Smooth muscle cell of the brain vasculature (primary cell): ENCODE results near the gene THBS1.

ENCODE experiments used
- DNase-seq: peaks from one replicate; pipeline ENCODE4 v3.0.0-alpha.2; 2012; ENCODE audit warnings: low read depth, low spot score

THBS1 gene

DNA sequence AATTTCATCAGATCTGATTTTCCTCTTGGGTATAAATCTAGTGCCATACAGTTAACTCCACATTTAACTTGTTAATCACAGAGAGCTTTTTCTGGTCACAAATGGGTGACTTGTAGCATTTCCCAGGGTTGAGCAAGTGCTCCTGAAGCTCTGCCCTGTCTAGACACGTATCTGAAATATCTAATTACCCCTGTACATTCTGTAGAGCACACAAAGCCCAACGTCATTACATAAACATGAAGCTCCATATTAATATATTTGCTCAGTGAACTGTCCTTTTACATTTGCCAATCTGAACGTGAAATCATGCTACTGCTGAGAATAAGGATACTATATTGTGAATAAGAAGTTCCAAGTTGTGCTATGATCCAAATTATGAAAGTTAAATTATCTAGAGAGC lies 49.0 kb downstream of the THBS1 start:
- no peak for DNase-seq

DNA sequence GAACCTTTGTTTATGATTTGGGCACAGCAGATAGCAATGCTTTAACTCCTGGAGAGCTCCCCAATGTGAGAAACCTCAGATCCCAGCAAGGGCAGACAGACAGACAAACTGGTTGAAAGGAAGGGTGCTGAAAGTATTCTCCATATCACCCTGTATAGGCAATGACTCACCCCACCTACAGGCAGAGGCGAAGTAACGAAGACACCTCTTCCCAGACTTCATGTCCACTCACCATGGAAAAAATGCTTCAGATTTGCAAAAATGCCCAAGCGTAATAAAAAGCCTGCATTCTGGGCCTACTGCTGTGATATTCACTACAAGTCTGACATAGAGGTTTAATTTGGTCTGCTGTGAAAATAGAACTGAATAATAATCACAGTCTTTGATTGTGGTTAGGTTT lies 50.5 kb downstream of the THBS1 start:
- no peak for DNase-seq

DNA sequence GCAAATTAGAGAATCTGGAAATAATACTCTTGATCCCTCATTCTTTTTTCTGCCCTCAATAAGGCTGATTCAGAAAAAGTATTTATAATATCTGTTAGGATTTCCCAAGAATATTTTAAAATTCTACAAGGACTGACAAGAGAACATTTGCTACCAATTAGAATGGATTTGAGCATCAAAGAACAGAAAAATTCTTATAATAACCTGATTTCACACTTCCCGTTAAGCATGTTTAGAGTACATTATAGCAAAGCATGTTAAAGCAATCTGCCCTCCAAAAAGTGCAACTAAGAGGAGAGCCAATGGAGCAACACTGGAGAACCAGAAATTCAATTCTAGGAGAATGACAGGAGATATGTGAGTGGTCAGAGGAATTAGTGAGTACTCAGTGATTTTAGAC lies 57.2 kb downstream of the THBS1 start:
- no peak for DNase-seq

DNA sequence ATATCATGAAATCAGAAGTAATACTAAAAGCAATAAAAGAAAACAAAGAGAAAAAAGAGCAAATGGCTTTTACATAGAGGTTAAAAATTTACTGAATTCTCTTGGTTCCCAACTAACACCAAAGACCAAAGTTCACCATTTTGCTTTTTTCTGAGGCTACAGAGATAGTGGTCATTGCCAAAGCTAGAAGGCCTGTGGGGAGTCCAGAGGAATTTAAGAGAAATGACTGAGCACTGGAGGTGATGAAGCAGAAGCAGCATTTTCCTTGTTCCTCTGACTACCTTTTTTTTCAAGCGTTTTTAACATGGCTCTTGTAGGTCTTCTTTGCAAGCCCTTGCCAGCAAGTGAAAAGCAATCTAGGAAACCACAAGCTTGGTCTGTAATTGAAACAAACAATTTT lies 58.2 kb downstream of the THBS1 start:
- no peak for DNase-seq

DNA sequence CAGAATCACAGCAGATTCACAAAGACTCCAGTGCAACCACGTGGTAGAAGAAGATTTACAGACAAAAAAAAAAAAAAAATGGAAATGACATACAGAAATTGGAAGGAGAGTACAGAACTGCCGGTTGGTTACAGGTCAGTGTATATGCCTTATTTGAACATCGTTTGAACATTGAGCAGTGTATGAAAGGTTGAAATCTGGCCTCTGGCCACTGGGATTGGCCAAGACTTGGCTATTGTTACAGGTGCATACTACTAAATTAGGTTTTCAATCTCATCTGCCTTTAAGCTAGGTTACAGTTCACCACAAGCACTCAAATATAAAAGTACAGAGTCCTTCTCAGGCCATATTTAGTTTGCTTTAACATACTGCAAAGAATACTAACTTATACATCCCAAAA lies 59.8 kb downstream of the THBS1 start:
- no peak for DNase-seq

DNA sequence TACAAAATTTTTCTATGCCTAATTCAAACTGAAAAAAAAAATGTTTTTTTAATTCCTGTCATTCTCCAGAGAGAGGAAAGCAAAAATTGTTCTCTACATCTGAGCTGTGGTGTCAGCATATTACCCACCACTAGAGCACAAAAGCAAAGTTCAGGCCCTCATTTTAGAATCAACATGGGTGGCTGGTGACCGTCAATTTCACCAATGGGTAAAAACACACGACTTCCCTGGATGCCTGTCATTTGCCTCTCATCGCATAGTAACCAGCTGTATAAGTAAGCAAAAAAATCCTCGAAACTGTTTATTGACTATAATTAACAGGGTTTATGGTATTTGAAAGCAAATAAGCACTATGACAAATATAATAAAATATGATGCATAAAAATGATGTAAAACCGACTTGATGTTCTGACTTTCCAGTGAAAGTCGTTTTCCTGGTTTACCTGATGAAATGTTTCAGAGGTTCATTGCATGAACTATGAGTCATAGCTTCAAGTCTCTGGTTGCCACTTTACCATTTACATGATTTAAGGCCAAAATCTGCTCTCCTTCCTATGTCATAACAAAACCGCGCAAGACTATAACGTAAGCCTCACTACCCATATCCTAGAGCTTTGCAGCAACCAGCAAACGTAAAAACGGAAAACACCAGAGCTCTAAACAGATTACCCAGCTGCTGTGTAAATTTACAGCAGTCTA lies 60.5 kb downstream of the THBS1 start:
- no peak for DNase-seq

DNA sequence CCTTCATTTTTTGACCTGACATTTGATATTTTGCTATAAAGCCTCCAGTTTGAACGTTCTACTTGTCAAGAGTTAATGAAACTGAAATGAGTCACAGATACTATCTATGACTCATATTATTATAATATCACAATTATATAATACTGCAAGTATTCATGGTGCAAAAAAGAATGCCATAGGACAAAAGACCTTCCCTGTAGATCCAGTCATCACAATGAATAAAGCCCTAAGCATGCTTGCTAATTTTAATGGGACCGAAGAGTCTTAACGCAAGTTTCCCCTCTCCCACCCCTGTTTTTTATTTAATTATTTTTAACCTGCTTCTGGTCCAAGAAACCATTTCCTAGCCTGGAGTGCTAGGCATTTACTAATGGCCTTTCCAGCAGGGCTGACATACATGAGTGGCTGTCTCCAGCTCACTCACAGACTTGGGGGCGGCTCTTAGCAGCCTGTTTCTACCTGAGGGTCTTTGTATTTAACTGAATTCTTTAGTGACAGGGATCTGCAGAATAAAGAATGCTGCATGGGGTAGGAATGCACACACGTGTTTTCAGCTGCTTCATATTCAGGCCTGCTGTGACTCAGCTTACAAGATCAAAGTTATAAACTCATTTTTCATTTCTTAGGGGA lies 61.2 kb downstream of the THBS1 start:
- no peak for DNase-seq

DNA sequence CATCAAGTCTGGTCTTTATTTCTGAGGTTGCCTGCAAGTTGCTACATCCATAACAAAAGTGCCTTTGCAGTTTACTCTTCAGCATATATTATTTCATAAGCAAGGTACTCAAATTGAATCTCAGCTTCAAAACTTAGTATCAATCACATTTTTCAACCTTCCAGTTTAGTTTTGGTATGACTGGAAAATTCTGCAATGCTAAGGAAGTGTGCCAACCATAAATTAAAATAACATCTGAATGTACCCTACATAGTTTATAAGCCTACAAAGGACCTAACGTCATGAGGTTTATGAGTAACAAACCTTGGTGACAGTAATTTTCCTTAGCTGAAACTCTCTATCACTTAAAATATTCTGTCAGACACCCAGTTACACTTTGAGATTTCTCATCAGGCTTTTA lies 62.8 kb downstream of the THBS1 start:
- DNase-seq: no peak

DNA sequence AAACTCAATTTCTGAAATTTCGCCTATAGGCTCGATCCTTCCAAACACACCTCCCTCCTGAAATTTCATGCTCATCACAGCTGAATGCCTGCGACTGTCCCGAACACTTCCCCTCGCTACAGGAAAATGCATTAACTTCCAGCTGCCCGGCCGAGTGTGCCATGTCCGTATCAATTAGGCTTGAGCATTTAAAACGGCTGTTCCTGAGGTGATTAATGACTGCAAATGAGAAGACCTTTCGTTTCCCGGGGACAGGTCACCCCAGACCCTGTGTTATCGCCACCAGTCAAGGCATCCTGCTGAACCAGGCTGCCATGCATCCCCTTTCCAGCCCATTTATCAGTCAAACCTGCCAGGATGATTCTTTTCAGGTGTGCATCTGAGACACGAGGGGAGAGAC lies 63.3 kb downstream of the THBS1 start:
- DNase-seq: no peak

DNA sequence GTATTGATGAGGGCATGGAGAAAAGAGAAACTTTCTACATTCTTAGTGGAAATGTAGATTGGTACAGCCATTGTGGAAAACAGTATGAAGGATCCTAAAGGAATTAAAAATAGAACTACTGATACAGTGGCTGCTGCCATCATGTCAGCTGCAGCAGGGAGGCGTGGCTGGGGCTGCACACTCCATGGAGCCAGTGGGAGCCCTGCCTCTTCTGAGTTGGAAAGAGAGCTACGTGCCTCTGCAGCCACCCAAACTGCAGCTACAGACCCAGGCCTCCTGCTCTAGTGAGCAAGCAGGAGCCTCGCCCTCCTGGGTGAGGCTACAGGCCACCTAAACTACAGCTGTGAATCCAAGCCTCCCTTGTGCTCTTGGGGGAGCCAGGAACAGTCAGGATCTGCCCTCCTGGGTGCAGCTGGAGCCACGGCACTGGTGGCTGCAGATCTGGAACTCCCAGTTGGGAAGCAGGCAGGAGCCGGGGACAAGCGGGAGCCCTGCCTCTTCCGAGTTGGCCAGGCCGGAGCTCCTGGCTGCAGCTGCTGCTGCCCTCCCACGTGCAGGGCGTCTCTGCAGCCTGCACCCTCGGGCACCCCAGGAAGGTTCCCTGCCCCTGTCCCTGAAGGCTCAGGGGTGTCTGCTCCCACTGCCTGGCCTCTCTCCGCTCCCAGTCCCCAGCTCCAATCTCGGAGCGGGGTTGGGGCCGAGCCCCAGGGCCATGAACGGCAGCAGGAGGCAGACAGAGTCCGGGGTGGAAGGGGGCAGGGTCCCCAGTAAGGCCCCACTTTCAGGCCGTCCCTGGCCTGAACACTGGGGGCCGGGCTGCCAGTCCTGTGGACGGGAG lies 64.5 kb downstream of the THBS1 start:
- DNase-seq: no peak

DNA sequence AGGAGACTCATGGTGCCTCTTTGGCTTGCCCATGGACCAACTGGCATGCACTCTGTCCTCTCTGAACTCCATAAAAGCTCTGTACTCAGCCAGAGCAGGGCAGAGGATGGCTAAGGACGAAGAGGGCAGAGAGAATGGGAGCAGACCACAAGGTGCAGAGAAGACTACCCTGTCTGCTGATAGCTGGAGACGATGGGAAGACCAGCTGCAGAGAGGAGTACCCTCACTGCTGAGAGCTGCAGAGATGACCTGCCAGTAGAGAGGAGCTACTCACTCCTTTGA lies 65.0 kb downstream of the THBS1 start:
- no peak for DNase-seq

DNA sequence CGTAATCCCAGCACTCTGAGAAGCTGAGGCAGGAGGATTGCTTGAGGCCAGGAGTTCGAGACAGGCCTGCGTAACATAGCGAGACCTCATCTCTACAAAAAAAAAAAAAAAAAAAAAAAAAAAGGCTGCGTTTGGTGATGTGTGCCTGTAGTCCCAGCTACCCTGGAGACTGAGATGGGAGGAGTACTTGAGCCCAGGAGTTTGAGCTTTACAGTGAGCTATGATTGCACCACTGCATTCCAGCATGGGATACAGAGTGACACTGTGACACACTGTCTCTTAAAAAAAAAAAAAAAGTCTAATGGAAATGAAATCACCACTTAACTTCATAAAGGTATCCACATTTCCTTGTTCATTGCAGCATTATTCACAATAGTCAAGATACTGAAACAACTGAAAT lies 65.5 kb downstream of the THBS1 start:
- DNase-seq: no peak
